ENCODE measurements around the gene LMAN2.
"Not testable (repeated sequence)": the region's sequence is repeated elsewhere in the genome, so short reads cannot be mapped to it uniquely, and the experiment has no call there.

LMAN2 gene

GRCh38 chr5:177378884-177379883 is 27.7 kb upstream of the LMAN2 start:
- peak; percentile 82 for DNase-seq (ENCODE audit: low read depth)

GRCh38 chr5:177377851-177378776 is 26.6 kb upstream of the LMAN2 start:
- no peak for DNase-seq (ENCODE audit: low read depth)

GRCh38 chr5:177376107-177376506 is 24.6 kb upstream of the LMAN2 start:
- no peak for DNase-seq (ENCODE audit: low read depth)

- not testable (repeated sequence) for DNase-seq (ENCODE audit: low read depth)
Measured at GRCh38 chr5:177375516-177375915, 24.0 kb upstream of the LMAN2 start.

- no peak for DNase-seq (ENCODE audit: low read depth)
Measured at GRCh38 chr5:177374211-177374610, 22.7 kb upstream of the LMAN2 start.

- no peak for DNase-seq (ENCODE audit: low read depth)
Measured at GRCh38 chr5:177373806-177374205, 22.3 kb upstream of the LMAN2 start.

- DNase-seq (ENCODE audit: low read depth) = no peak
Measured at GRCh38 chr5:177372910-177373309, 21.4 kb upstream of the LMAN2 start.

GRCh38 chr5:177372034-177372896 is 20.8 kb upstream of the LMAN2 start:
- DNase-seq (ENCODE audit: low read depth) = no peak

GRCh38 chr5:177371120-177372033 is 19.9 kb upstream of the LMAN2 start:
- DNase-seq (ENCODE audit: low read depth) = no peak

- peak; percentile 86 for DNase-seq (ENCODE audit: low read depth)
Measured at GRCh38 chr5:177370488-177371119, 19.1 kb upstream of the LMAN2 start.

GRCh38 chr5:177369645-177370440 is 18.4 kb upstream of the LMAN2 start:
- DNase-seq (ENCODE audit: low read depth) = no peak

GRCh38 chr5:177368869-177369644 is 17.6 kb upstream of the LMAN2 start:
- DNase-seq (ENCODE audit: low read depth) = peak; percentile 46

- DNase-seq (ENCODE audit: low read depth) = no peak
Measured at GRCh38 chr5:177367981-177368868, 16.8 kb upstream of the LMAN2 start.

GRCh38 chr5:177367323-177367848 is 15.9 kb upstream of the LMAN2 start:
- DNase-seq (ENCODE audit: low read depth) = no peak

GRCh38 chr5:177366528-177367322 is 15.3 kb upstream of the LMAN2 start:
- DNase-seq (ENCODE audit: low read depth) = peak; percentile 88

GRCh38 chr5:177365845-177366527 is 14.5 kb upstream of the LMAN2 start:
- DNase-seq (ENCODE audit: low read depth) = no peak

Measured in EH (cell line).